Loucy (cell line): ENCODE data around the gene CCM2.

Experiments used
- CTCF ChIP-seq: fragments of 200-600 bp; sonication (generic); conservative IDR thresholded peaks from 2 replicates; pipeline ENCODE4 v1.5.1; 2014; ENCODE audit warnings: mild to moderate bottlenecking, antibody characterized with exemption, low read length
- EZH2phosphoT487 ChIP-seq: fragments of 200-600 bp; IDR thresholded peaks from 2 replicates; pipeline ENCODE4 v1.6.1; 2018; ENCODE audit warnings: antibody characterized with exemption, mild to moderate bottlenecking, moderate library complexity, borderline replicate concordance

GRCh38 chr7:45064047-45064725 lies 64.2 kb downstream of the CCM2 start:
- TF ChIP-seq CTCF (no peak), EZH2phosphoT487 (no peak)
